Measurements from ENCODE around the gene RAP1GAP2.
"Not testable (repeated sequence)": the region's sequence is repeated elsewhere in the genome, so short reads cannot be mapped to it uniquely, and the experiment has no call there.

Gene RAP1GAP2

DNA sequence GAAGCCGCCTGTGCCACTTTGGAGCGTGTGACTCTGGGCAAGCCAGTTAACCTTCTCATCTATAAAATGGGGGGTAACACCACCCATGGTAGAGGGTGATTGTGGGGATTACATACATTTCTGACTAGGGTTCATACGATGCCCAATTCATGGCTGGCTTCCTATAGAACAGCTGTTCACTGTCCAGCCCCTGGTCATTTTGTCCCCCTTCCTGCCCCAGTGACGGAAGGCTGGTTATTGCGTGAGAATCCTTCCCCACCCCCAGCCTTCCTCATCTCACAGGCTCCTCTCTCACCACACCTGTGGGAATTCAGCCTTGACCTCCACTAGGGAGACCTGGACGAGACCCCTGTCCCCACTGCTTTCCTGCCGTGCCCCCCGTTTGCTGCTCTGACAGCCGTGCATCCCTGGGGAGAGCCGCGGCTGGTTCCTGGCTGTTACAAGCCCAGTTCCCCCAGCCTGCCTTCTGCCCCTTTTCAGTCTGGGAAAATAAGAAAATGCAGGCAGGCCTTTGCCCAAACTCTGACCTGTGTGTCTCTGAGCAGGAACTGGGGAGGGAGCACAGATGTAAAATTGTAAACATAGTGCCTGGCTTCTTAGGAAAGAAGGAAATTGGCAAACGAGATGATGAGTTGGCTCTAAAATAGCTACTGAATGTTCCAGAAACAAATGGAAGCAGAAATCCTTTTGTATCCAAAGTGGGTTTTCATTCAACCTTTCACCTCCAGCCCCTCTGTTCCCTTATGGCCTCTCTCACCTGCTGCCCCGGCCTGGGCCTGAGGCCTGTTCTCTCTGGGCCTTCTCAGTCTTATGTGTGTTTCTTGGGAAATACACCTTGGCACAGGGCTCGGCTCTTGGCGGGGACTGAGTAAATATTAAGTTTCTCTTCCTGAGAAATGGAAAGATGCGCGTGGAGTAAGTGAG lies 199.9 kb downstream of the RAP1GAP2 start:
- TF ChIP-seq, protein P1, sequence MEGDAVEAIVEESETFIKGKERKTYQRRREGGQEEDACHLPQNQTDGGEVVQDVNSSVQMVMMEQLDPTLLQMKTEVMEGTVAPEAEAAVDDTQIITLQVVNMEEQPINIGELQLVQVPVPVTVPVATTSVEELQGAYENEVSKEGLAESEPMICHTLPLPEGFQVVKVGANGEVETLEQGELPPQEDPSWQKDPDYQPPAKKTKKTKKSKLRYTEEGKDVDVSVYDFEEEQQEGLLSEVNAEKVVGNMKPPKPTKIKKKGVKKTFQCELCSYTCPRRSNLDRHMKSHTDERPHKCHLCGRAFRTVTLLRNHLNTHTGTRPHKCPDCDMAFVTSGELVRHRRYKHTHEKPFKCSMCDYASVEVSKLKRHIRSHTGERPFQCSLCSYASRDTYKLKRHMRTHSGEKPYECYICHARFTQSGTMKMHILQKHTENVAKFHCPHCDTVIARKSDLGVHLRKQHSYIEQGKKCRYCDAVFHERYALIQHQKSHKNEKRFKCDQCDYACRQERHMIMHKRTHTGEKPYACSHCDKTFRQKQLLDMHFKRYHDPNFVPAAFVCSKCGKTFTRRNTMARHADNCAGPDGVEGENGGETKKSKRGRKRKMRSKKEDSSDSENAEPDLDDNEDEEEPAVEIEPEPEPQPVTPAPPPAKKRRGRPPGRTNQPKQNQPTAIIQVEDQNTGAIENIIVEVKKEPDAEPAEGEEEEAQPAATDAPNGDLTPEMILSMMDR (IDR thresholded peaks at IDR 0.05; ENCODE audit: extremely low read depth, insufficient read depth, missing control alignments) = no peak
- DNase-seq (ENCODE audit: low spot score) = no peak
- in situ Hi-C loops (cut with MboI; ENCODE audit: low pct_unique_long_range_greater_than_20kb, low sequenced_read_pairs, unreplicated experiment) = no loop called here

DNA sequence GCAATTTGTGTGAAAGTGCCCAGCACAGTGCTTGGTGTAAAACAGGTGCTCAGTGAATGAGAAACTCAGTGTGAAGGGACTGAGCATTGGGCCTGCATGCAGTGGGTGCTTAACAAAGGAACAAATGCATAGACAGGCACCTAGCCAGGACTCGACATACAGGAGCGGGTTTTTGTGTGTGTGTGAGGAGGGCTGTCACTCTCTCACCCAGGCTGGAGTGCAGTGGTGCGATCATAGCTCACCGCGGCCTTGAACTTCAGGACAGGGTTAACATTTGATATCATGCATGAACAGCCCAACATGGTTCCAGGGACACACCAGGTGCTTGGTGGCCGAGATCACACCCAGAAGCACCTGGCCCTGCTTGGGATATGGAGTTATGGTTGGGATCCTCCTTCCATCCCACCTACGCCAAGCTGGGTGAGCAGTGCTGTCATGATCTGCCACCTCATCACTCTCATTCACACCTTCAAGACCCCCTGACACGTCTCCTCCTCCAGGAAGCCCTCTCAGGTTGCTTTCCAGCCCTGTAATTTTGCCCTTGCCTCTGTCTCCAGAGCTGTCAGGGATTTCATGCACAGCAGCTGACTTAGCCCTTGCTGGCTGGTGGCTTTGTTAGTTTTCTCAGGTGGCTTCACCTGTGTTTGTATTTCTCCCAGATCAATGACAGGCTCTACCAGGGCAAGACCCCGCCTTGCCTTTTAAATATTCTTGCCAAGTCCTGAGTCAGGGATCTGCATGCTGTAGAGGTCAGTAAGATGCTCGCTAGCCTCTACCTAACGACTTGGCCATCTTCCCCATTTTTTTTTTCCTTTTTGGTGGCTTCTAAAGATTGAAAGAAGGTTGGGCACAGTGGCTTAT lies 200.8 kb downstream of the RAP1GAP2 start:
- in situ Hi-C loops (cut with MboI; ENCODE audit: low pct_unique_long_range_greater_than_20kb, low sequenced_read_pairs, unreplicated experiment) = no loop called here
- no peak for DNase-seq (ENCODE audit: low spot score)
- TF ChIP-seq, protein P1 (IDR thresholded peaks at IDR 0.05; ENCODE audit: extremely low read depth, insufficient read depth, missing control alignments) = no peak

DNA sequence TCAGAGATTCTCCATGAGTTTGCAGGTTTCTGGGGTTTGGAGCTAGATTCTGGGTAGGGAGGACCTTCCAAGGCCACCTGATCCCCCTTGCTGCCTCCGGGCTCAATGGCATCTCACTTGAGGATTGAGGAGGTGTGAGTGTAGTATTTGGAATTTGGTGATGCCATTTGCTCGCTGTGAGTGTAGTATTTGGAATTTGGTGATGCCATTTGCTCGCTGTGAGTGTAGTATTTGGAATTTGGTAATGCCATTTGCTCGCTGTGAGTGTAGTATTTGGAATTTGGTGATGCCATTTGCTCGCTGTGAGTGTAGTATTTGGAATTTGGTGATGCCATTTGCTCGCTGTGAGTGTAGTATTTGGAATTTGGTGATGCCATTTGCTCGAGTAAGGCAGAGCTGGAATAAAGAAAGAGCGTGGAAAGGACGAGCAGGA lies 202.2 kb downstream of the RAP1GAP2 start:
- DNase-seq (ENCODE audit: low spot score); in situ Hi-C loops (cut with MboI; ENCODE audit: low pct_unique_long_range_greater_than_20kb, low sequenced_read_pairs, unreplicated experiment): not testable (repeated sequence)

DNA sequence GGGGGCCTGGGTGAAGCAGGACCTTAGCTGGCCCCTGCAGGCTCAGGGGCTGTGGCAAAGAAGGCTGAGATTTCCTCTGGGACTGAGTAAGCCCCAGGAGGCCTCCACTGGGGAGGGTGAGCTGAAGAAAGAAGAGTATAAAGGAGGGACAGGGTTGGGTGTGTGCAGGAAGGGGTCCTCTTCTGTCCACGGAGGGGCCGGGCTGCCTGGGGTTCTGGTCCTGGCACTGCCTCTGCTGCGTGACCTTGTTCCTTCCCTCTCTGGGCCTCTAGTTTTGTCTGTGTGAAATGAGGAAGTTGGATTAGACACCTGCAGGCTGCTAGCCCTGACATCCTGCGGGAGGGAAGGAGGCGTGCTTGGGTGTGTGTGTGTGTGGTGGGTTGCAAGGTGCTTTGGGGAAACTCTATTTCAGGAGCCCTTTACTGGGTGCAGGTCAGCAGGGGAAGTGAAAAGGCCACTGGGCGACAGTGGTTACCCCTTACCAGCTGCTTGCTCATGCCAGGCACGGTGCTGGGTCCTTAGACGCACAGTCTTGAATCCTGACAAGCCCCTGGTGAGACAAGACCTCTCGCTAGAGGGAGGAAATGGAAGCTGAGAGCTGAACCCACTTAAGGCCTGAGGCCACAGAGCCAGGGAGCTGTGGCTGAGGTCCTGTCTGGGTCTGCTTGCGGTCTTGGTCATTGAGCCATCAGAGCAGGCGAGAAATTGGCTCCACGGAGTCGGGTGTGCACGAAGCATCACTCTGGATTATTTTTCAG lies 206.5 kb downstream of the RAP1GAP2 start:
- in situ Hi-C loops (cut with MboI; ENCODE audit: low pct_unique_long_range_greater_than_20kb, low sequenced_read_pairs, unreplicated experiment) = no loop called here
- DNase-seq (ENCODE audit: low spot score) = peak; percentile 69
- TF ChIP-seq, protein P1 (IDR thresholded peaks at IDR 0.05; ENCODE audit: extremely low read depth, insufficient read depth, missing control alignments) = no peak

DNA sequence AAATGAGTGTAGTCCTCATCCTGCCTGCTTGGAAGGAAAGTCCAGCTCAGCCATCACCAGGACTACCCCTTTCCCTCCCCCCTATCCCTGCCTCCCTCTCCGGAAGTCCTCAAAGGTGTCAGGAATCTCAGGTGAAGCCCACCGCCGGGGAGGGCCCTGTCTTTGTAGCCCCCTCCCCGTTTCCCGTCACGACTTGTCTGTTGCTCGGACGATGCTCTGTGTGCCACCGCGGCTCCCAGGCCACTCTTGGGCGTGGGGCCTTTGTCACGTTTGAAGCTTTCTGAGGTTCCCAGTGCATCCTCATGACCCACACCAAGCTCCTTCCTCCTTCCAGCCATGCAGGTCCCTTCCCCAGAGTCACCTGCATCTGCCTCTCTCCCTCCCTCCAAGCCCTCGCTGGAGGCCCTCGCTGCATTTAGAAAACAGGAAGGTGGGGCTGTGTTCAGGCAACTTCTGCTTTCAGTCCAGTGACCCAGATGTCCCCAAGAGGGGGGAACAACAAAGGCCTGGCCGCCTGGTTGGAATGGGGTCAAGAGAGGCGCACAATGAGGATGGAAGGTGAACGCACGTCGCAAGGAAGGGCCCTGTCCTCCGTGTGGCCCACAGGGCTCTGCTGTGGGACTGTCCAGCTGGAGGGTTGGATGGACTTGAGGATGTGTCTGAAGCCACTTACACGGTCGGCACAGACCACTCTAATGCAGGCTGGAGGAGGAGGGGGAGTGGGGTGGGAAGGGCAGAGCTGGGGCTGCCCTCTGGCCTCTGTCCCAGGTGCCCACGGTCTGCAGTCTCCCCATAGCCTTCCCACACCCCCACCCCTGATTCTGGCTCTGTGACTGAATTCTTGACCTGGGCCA lies 207.3 kb downstream of the RAP1GAP2 start:
- in situ Hi-C loops (cut with MboI; ENCODE audit: low pct_unique_long_range_greater_than_20kb, low sequenced_read_pairs, unreplicated experiment) = no loop called here
- DNase-seq (ENCODE audit: low spot score) = peak; percentile 59
- TF ChIP-seq, protein P1 (IDR thresholded peaks at IDR 0.05; ENCODE audit: extremely low read depth, insufficient read depth, missing control alignments) = no peak

DNA sequence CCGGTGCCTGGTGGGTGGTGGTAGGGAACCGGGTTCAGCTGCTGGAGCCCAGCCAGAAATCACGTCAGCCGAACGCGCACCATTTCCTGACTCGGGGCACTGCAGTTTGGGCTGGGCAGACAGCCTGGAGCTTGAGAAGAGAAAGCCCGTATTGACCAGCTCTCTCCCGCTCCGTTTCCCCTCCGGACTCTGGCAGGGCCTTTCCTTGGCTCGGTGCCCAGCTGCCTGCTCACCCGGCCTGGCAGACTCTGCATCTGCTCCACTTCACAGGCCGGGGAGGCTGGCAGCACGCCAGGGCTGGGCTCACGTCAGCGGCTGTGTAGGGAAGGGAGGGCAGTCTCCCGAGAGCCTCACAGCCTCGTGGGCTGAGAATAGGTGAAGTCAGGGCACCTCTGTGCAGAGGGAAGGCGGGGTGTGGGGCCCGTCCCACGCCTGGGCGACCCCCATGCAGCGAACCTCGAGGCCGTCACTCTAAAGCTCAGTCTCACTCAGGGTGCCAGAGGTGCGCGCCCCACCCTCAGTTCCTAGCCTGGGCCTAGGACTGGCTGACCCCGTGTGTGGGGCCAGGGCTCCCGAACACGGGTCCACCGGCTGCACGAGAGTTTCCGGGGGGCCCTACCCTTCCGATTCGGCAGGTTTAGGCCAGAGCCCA lies 208.0 kb downstream of the RAP1GAP2 start:
- TF ChIP-seq, protein P1 (IDR thresholded peaks at IDR 0.05; ENCODE audit: extremely low read depth, insufficient read depth, missing control alignments) = no peak
- peak; percentile 52 for DNase-seq (ENCODE audit: low spot score)
- in situ Hi-C loops (cut with MboI; ENCODE audit: low pct_unique_long_range_greater_than_20kb, low sequenced_read_pairs, unreplicated experiment) = no loop called here
